Panc1 (cell line): ENCODE results near the gene SLC7A6. TPM values are rescaled to one million over a fixed set of nuclear protein-coding genes. Genes with fewer than 3 reads are reported as not detected.

ENCODE experiments used
- ATAC-seq: fragments of 200-7000 bp; cut with Tn5 transposase; 2 replicates; pipeline ENCODE4 v1.9.1; 2020; ENCODE audit warnings: mild to moderate bottlenecking, moderate library complexity
- BruUV-seq: library from RNA; stranded (reverse); fragments of 400-500 nt; replicated peaks from 2 replicates; lab custom pipeline; 2021; lab: Mats Ljungman, UMichigan
- CTCF ChIA-PET: fragments of 300-600 bp; sonication (Branson Sonifier 250); formaldehyde crosslinking; loops from one replicate; lab custom pipeline; 2022; ENCODE audit warnings: antibody characterized with exemption; lab: Charles Lee
- POLR2A ChIA-PET: fragments of 300-600 bp; sonication (Branson Sonifier 250); formaldehyde crosslinking; loops from one replicate; lab custom pipeline; 2022; ENCODE audit warnings: antibody characterized with exemption; lab: Charles Lee
- DNase-seq: peaks from one replicate; pipeline ENCODE4 v3.0.0-alpha.2; 2010; ENCODE audit warnings: low read depth, low spot score
- H3K27ac ChIP-seq: 2 replicates; pipeline ENCODE4 v1.5.1; 2011; ENCODE audit warnings: mild to moderate bottlenecking, low read length, inconsistent platforms
- H3K27me3 ChIP-seq: fragments of 200-500 bp; sonication (Bioruptor generic); 2 replicates; pipeline ENCODE4 v1.6.0; 2014; ENCODE audit warnings: low read length, inconsistent platforms; ENCODE audit not compliant: control insufficient read depth, insufficient read depth
- H3K36me3 ChIP-seq: fragments of 200-500 bp; sonication (Bioruptor generic); 2 replicates; pipeline ENCODE4 v1.5.1; 2014; ENCODE audit warnings: inconsistent platforms, mild to moderate bottlenecking, low read length, moderate library complexity; ENCODE audit not compliant: control insufficient read depth, insufficient read depth
- H3K4me1 ChIP-seq: 2 replicates; pipeline ENCODE4 v1.5.1; 2011; ENCODE audit warnings: inconsistent platforms, mild to moderate bottlenecking, low read length, moderate library complexity; ENCODE audit not compliant: control insufficient read depth, insufficient read depth
- H3K4me3 ChIP-seq, 2 experiments: 2 replicates each; pipeline ENCODE4 v1.5.1; 2011 to 2012; ENCODE audit warnings: low read depth in 2 of 2, low read length in 2 of 2, mild to moderate bottlenecking in 2 of 2, inconsistent platforms in 1 of 2, moderate library complexity in 1 of 2
- H3K9me3 ChIP-seq: fragments of 200-500 bp; sonication (Bioruptor generic); 2 replicates; pipeline ENCODE4 v1.5.1; 2014; ENCODE audit warnings: low read depth, mild to moderate bottlenecking, inconsistent platforms, low read length, moderate library complexity; ENCODE audit not compliant: control insufficient read depth, insufficient read depth
- POLR2AphosphoS5 ChIP-seq: IDR thresholded peaks from 2 replicates; pipeline ENCODE4 v1.6.1; 2012; ENCODE audit warnings: mild to moderate bottlenecking, low read depth, low read length, moderate library complexity
- SIN3A ChIP-seq: IDR thresholded peaks from 2 replicates; pipeline ENCODE4 v1.6.1; 2012; ENCODE audit warnings: low read depth, mild to moderate bottlenecking, low read length, moderate library complexity, borderline replicate concordance; ENCODE audit not compliant: insufficient read depth
- TCF7L2 ChIP-seq: IDR thresholded peaks from 2 replicates; pipeline ENCODE4 v1.6.1; 2011; ENCODE audit warnings: mild to moderate bottlenecking, low read depth, low read length, inconsistent platforms
- in situ Hi-C: cut with HindIII; loops from 2 replicates; pipeline ENCODE4 v1.10.0; 2016; ENCODE audit warnings: low sequenced_read_pairs, low pct_unique_long_range_greater_than_20kb
- intact Hi-C: fragments of 100-400 bp; cut with micrococcal nuclease; formaldehyde crosslinking; loops from one replicate; pipeline ENCODE4 v1.10.0; 2022; ENCODE audit not compliant: unreplicated experiment
- total RNA-seq: library from RNA; stranded (reverse); gene quantifications from one replicate; pipeline ENCODE4 v1.2.1, GENCODE V29; 2021; ENCODE audit not compliant: unreplicated experiment
- TF ChIP-seq, protein P1 (sequence below), 2 experiments: IDR thresholded peaks; 2 replicates each; pipeline ENCODE4 v1.6.1; 2011 to 2012; ENCODE audit warnings: low read depth in 2 of 2, control low read depth in 1 of 2, low read length in 1 of 2, mild to moderate bottlenecking in 1 of 2, moderate library complexity in 1 of 2; ENCODE audit not compliant: insufficient read depth in 1 of 2
- TF ChIP-seq, protein P2 (sequence below): fragments of 450-650 bp; IDR thresholded peaks from 2 replicates; pipeline ENCODE4 v1.5.1; 2017; ENCODE audit warnings: mild to moderate bottlenecking

SLC7A6 gene
- total RNA-seq, 1 experiment from 2014 or later, result 58.9 TPM

DNA sequence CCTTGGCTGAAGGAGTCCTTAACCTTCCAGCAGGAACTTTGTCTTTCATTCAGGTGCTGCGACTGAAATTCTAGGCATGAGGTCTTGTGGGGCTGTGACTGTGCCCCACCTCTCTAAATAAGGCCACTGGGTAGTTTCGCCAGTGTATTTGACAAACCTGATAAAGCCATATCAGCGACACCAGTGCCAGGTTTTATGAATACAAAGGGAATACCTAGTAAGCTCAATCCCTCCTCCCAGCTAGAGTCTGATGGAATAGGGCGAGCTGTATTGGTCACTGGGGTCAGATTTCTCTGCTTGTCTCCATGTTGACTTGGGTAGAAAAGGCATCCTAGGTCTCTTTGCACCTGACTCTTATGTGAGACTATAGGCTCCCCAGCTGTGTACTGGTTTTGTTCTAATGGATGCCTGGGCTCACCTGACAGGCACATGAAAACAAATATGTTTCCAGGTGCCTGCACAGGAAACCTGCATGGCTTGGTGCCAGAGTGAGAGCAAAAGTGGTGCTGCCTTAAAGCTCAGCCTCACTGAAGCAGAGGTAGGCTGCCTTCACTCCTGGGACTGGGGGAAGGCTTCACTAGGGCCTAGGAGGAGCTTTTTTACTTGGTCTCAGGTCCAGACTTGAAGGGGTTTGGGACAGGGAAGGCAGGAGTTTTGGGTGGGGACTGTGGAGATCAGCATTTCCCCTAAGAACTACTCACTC lies 8.3 kb downstream of the SLC7A6 start:
- no peaks in the 10 kb centered on the region for H3K9me3 ChIP-seq
- peaks cover 8% of the 10 kb centered on the region for H3K4me1 ChIP-seq
- ChIA-PET POLR2A (no interaction called here), CTCF (no interaction called here)
- intact Hi-C loops, result no loop called here
- H3K4me3 ChIP-seq, result no peak overlapping the region
- no peak overlapping the region for H3K27ac ChIP-seq
- TF ChIP-seq SIN3A (no peak), TCF7L2 (no peak), POLR2AphosphoS5 (no peak)
- TF ChIP-seq, protein P1, sequence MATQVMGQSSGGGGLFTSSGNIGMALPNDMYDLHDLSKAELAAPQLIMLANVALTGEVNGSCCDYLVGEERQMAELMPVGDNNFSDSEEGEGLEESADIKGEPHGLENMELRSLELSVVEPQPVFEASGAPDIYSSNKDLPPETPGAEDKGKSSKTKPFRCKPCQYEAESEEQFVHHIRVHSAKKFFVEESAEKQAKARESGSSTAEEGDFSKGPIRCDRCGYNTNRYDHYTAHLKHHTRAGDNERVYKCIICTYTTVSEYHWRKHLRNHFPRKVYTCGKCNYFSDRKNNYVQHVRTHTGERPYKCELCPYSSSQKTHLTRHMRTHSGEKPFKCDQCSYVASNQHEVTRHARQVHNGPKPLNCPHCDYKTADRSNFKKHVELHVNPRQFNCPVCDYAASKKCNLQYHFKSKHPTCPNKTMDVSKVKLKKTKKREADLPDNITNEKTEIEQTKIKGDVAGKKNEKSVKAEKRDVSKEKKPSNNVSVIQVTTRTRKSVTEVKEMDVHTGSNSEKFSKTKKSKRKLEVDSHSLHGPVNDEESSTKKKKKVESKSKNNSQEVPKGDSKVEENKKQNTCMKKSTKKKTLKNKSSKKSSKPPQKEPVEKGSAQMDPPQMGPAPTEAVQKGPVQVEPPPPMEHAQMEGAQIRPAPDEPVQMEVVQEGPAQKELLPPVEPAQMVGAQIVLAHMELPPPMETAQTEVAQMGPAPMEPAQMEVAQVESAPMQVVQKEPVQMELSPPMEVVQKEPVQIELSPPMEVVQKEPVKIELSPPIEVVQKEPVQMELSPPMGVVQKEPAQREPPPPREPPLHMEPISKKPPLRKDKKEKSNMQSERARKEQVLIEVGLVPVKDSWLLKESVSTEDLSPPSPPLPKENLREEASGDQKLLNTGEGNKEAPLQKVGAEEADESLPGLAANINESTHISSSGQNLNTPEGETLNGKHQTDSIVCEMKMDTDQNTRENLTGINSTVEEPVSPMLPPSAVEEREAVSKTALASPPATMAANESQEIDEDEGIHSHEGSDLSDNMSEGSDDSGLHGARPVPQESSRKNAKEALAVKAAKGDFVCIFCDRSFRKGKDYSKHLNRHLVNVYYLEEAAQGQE (IDR thresholded peaks at IDR 0.05; ENCODE audit: insufficient read depth in 1 of 2, low read depth in 2 of 2, low read length in 1 of 2), result no peak
- TF ChIP-seq, protein P2, sequence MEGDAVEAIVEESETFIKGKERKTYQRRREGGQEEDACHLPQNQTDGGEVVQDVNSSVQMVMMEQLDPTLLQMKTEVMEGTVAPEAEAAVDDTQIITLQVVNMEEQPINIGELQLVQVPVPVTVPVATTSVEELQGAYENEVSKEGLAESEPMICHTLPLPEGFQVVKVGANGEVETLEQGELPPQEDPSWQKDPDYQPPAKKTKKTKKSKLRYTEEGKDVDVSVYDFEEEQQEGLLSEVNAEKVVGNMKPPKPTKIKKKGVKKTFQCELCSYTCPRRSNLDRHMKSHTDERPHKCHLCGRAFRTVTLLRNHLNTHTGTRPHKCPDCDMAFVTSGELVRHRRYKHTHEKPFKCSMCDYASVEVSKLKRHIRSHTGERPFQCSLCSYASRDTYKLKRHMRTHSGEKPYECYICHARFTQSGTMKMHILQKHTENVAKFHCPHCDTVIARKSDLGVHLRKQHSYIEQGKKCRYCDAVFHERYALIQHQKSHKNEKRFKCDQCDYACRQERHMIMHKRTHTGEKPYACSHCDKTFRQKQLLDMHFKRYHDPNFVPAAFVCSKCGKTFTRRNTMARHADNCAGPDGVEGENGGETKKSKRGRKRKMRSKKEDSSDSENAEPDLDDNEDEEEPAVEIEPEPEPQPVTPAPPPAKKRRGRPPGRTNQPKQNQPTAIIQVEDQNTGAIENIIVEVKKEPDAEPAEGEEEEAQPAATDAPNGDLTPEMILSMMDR, result no peak
- in situ Hi-C loops, result no loop called here
- no peaks in the 10 kb centered on the region for H3K36me3 ChIP-seq
- DNase-seq, result no peak
- H3K27me3 ChIP-seq, result no peaks in the 10 kb centered on the region
- ATAC-seq, result no peak
- no TSS peak for BruUV-seq

DNA sequence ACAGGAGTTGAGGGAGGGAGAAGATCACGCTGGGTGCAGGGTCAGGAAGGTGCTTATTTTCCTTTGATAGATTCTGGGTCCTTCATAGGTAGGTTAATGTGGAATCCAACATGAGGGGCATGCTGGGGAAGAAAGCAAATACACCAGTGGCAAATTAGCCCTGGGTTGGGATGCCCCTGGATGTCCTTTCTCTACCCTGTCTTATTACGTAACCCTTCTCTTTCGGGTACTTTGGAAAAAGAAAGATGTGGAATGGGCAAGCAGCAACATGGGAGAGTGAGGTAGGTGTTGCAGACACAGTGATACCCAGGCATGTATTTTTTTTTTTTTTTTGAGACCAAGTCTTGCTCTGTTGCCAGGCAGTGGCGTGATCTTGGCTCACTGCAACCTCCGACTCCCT lies 9.1 kb downstream of the SLC7A6 start:
- Histone ChIP-seq H3K4me1 (no peaks in the 10 kb centered on the region; the same call in 1 of the 2 replicates), H3K27me3 (no peaks in the 10 kb centered on the region), H3K27ac (no peak overlapping the region), H3K36me3 (no peaks in the 10 kb centered on the region), H3K4me3 (no peak overlapping the region), H3K9me3 (no peaks in the 10 kb centered on the region)
- ChIA-PET POLR2A (no interaction called here), CTCF (no interaction called here)
- no peak for ATAC-seq
- DNase-seq, result no peak
- no TSS peak for BruUV-seq
- in situ Hi-C loops (no loop called here), intact Hi-C loops (no loop called here)
- TF ChIP-seq, protein P1 (IDR thresholded peaks at IDR 0.05; ENCODE audit: insufficient read depth in 1 of 2, low read depth in 2 of 2, low read length in 1 of 2), result no peak
- TF ChIP-seq, protein P2, result no peak
- TF ChIP-seq SIN3A, result no peak
- TF ChIP-seq POLR2AphosphoS5, result no peak
